Gastroesophageal sphincter (tissue), 3 donors: Measurements from ENCODE around the gene HBZ.

Experiments used
- EP300 ChIP-seq: sonication (generic); formaldehyde crosslinking; IDR thresholded peaks from one replicate; pipeline ENCODE4 v1.6.1; 2017; ENCODE audit warnings: antibody characterized with exemption, mild to moderate bottlenecking
- POLR2AphosphoS5 ChIP-seq: sonication (generic); formaldehyde crosslinking; IDR thresholded peaks from one replicate; pipeline ENCODE4 v1.6.1; 2017; ENCODE audit warnings: antibody characterized with exemption
- TF ChIP-seq, protein P1 (sequence below), 4 experiments: fragments of 200-600 bp in 2 of 4; fragments of 450-650 bp in 2 of 4; sonication (generic) in 1 of 4; IDR thresholded peaks; one replicate each; pipeline ENCODE4 v1.5.1; 2017 to 2019; ENCODE audit warnings: antibody characterized with exemption in 4 of 4, mild to moderate bottlenecking in 2 of 4, moderate library complexity in 2 of 4

- no peak for TF ChIP-seq POLR2AphosphoS5
- TF ChIP-seq, protein P1, sequence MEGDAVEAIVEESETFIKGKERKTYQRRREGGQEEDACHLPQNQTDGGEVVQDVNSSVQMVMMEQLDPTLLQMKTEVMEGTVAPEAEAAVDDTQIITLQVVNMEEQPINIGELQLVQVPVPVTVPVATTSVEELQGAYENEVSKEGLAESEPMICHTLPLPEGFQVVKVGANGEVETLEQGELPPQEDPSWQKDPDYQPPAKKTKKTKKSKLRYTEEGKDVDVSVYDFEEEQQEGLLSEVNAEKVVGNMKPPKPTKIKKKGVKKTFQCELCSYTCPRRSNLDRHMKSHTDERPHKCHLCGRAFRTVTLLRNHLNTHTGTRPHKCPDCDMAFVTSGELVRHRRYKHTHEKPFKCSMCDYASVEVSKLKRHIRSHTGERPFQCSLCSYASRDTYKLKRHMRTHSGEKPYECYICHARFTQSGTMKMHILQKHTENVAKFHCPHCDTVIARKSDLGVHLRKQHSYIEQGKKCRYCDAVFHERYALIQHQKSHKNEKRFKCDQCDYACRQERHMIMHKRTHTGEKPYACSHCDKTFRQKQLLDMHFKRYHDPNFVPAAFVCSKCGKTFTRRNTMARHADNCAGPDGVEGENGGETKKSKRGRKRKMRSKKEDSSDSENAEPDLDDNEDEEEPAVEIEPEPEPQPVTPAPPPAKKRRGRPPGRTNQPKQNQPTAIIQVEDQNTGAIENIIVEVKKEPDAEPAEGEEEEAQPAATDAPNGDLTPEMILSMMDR (IDR thresholded peaks at IDR 0.05), result no peak
- no peak for TF ChIP-seq EP300
Measured at GRCh38 chr16:149024-149660, 3.3 kb upstream of the HBZ start.
